HG03521 (cell line): ENCODE measurements around the gene BCAP29.

Experiments used
- ATAC-seq: cut with Tn5 transposase; IDR thresholded peaks from one replicate; pipeline ENCODE4 v1.9.1; 2021; ENCODE audit warnings: mild to moderate bottlenecking, moderate library complexity; ENCODE audit not compliant: unreplicated experiment

The BCAP29 gene

GRCh38 chr7:107581387-107582013 is 1.5 kb downstream of the BCAP29 start:
- no peak for ATAC-seq

- ATAC-seq, result no peak
Measured at GRCh38 chr7:107582875-107583274, 2.8 kb downstream of the BCAP29 start.

- ATAC-seq, result no peak
Measured at GRCh38 chr7:107584716-107585115, 4.7 kb downstream of the BCAP29 start.

GRCh38 chr7:107588529-107589130 is 8.6 kb downstream of the BCAP29 start:
- ATAC-seq, result no peak

GRCh38 chr7:107591421-107591820 is 11.4 kb downstream of the BCAP29 start:
- ATAC-seq, result no peak

- ATAC-seq, result no peak
Measured at GRCh38 chr7:107592361-107593024, 12.4 kb downstream of the BCAP29 start.

GRCh38 chr7:107593025-107593410 is 13.0 kb downstream of the BCAP29 start:
- no peak for ATAC-seq

- no peak for ATAC-seq
Measured at GRCh38 chr7:107594961-107595737, 15.1 kb downstream of the BCAP29 start.

- ATAC-seq, result no peak
Measured at GRCh38 chr7:107596881-107597581, 17.0 kb downstream of the BCAP29 start.

- ATAC-seq, result no peak
Measured at GRCh38 chr7:107597582-107597916, 17.5 kb downstream of the BCAP29 start.

- ATAC-seq, result no peak
Measured at GRCh38 chr7:107597953-107598352, 17.9 kb downstream of the BCAP29 start.

- ATAC-seq, result no peak
Measured at GRCh38 chr7:107599262-107599661, 19.2 kb downstream of the BCAP29 start.

- no peak for ATAC-seq
Measured at GRCh38 chr7:107600816-107601215, 20.8 kb downstream of the BCAP29 start.

GRCh38 chr7:107605218-107605815 is 25.3 kb downstream of the BCAP29 start:
- ATAC-seq, result no peak

- no peak for ATAC-seq
Measured at GRCh38 chr7:107606303-107606702, 26.3 kb downstream of the BCAP29 start.

GRCh38 chr7:107609811-107610261 is 29.8 kb downstream of the BCAP29 start:
- ATAC-seq, result no peak

- no peak for ATAC-seq
Measured at GRCh38 chr7:107610323-107610722, 30.3 kb downstream of the BCAP29 start.

GRCh38 chr7:107613439-107613838 is 33.4 kb downstream of the BCAP29 start:
- no peak for ATAC-seq

GRCh38 chr7:107613948-107614347 is 33.9 kb downstream of the BCAP29 start:
- ATAC-seq, result no peak

GRCh38 chr7:107614425-107614824 is 34.4 kb downstream of the BCAP29 start:
- ATAC-seq, result no peak
